NCI-H2196 treated with DMSO at 0.1 percent for 48 hours (cell line): ENCODE measurements around the gene MPP3.
A peak's percentile ranks its signal among the peaks of the same experiment; 100 is the strongest.
"Not testable (repeated sequence)": the region's sequence is repeated elsewhere in the genome, so short reads cannot be mapped to it uniquely, and the experiment has no call there.

Experiments
- DNase-seq: peaks from one replicate; lab custom pipeline; 2025; ENCODE audit not compliant: unreplicated experiment; lab: John Stamatoyannopoulos, UW

MPP3 gene

GRCh38 chr17:43861960-43862359, 29.0 kb upstream of the MPP3 start:
- no peak for DNase-seq

DNA sequence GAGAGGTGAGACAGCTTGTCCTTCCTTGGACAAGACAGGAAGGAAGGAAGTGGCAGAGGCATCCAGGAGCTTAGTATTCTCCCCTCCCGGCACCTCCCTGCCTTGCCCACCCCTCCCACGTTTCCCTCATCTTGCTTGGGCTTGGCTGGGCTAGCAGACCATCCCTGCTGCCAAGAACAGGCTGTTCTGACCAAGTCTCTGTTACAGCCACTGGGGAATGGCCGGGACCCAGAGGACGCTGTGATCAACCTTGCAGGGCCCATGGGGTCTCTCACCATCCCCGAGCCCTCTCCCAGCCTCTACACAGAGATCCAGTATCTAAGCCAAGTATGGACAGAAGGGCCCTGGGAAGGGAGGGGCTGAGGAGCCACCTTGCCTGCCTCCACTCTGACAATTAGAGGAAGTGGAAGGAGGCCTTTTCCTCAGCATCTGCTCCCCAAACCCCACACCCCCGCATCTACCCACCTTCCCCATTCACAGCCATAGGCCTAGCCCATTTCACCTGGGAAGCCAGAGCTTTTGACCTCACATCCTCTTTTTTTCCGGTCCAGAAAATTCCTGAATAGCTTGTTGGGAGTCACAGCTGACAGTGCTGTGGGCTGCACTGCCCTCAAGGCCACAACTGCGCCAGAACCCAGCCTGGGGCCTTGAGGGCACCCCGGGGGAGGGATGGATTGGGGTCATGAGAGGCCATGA, 28.1 kb upstream of the MPP3 start:
- no peak for DNase-seq

GRCh38 chr17:43860077-43860725, 27.3 kb upstream of the MPP3 start:
- DNase-seq = no peak

DNA sequence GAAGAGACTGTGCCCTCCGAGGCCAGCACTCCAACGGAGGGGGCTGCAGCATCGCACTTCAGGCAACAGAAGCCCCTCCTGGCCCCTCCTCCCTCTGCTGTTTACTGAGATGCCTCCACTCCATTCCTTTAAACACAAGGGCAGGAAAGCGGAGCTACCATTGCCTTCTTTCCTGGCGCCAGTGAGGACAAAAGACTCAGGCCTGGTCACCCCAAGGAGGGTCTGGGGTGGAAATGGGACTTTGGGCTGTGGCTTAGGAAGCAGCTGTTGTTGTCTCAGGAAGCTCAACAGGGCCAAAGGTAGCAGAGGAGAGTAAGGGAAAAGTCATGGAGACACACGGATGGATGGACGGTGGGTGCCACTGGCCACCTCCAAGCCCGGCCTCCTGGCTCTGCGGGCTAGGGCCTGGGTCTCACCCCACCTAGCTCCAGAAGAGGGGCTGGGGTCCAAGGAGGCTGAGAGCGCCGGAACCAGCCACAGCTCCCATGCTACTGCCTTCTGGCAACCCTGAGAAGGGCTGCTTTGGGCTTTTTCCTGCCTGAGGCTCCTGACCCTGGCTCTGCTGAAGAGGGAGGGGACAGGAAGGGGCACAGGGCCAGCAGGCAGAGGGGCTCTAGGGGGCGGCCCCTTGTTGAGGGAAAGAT, 25.1 kb upstream of the MPP3 start:
- DNase-seq = no peak

DNA sequence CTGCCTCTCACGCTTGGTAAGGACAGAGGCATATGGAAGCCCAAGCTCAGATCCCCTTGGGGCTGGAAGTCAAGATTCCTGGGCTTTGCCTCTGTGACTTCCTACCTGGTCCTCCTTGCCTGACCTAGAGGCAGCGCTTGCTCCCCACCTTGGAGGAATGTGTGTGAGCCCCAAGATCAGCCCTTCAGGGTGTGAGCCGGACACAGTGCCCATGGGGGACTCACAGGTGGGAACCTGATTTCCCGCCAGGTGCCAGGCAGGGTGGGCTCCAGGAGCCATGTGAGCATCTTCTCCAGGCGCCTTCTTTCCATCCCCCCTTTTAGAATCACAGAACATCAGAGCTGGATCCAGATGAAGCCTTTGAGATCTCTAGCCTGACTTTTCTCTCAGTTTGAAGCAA, 24.2 kb upstream of the MPP3 start:
- no peak for DNase-seq

- no peak for DNase-seq
Measured at GRCh38 chr17:43856141-43856540, 23.2 kb upstream of the MPP3 start.

DNA sequence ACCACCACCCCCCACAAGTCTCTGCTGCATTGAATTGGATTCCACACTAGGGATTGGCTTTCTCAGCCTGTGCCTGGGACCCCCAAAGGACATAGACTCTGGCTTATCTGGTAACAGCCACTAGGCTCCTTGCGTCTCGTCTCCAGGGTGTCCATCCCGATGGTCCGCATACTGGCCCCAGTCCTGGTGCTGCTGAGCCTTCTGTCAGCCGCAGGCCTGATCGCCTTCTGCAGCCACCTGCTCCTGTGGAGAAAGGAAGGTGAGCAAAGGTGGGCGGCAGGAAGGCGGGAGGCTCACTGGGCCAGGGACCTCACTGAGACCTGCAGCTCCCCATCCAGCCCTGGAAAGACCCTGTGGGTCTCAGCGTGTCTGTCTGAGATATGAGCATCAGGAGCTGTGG, 22.1 kb upstream of the MPP3 start:
- no peak for DNase-seq

GRCh38 chr17:43854498-43854897, 21.6 kb upstream of the MPP3 start:
- DNase-seq = no peak

DNA sequence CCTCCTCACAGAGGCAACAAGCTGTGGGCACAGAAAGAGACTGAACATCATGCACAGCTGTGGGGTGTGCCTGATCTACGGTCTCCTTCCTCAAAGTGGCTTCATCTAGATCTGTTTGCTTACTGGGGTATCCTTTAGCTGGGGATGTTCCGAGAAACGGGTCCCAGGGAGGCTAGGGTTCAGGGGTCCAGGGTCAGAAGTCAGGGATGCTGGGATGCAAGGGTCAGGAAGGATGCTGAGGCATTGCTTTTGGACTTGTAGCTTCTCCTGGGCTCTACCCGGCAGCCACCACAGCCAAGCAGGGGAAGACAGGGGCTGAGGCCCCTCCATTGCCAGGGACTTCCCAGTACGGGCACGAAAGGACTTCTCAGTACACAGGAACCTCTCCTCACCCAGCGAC, 20.6 kb upstream of the MPP3 start:
- DNase-seq = no peak

GRCh38 chr17:43852571-43852970, 19.6 kb upstream of the MPP3 start:
- DNase-seq = no peak

GRCh38 chr17:43849116-43849515, 16.2 kb upstream of the MPP3 start:
- no peak for DNase-seq

DNA sequence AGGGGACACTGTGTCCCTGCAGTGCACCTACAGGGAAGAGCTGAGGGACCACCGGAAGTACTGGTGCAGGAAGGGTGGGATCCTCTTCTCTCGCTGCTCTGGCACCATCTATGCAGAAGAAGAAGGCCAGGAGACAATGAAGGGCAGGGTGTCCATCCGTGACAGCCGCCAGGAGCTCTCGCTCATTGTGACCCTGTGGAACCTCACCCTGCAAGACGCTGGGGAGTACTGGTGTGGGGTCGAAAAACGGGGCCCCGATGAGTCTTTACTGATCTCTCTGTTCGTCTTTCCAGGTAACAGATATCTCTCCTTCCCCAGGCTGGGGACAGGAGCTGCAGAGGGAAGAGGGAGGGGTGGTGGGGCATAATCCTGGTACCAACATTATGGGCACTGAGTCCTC, 15.7 kb upstream of the MPP3 start:
- no peak for DNase-seq

GRCh38 chr17:43846963-43847371, 14.0 kb upstream of the MPP3 start, which contains the start of gene CD300LG:
Gene CD300LG (plus strand): TSS chr17:43847176. CDS start chr17:43847217, 41 bp downstream.
- no peak for DNase-seq

- peak; percentile 59 for DNase-seq
Measured at GRCh38 chr17:43846221-43846712, 13.3 kb upstream of the MPP3 start.

DNA sequence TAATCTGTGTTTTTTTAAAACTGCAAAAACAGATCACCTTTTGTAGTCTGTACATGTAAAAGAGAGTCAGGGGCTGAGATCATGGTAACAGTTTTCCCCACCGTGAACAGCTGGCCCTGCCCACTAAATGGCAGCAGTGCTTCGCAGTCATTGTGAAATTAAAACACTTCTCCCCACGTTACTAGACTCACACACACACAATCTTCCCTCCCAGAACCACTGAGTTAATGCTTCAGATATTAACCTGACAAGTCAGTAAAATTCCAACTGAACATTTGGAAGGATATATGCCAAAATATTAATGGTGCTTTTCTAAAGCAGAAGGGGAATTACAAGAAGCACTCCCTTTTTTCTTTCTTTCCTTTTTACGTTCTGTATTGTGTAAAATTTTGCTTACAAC, 12.8 kb upstream of the MPP3 start:
- DNase-seq = no peak

GRCh38 chr17:43844241-43844640, 11.3 kb upstream of the MPP3 start:
- DNase-seq = no peak

DNA sequence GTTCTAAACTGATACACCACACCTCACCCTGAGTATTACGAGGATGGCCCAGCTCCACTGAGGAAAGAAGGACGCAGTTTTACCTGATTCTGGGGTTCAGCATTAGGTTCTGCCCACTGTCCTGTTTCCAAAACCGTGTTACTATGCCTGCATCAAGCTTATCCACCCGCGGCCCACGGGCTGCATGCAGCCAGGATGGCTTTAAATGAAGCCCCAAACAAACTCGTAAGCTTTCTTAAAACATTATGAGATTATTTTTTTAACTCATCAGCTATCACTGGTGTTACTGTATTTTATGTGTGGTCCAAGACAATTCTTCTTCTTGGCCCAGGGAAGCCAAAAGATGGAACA, 10.0 kb upstream of the MPP3 start:
- DNase-seq = no peak

GRCh38 chr17:43842091-43842974, 9.4 kb upstream of the MPP3 start:
- not testable (repeated sequence) for DNase-seq

GRCh38 chr17:43841282-43841681, 8.3 kb upstream of the MPP3 start:
- no peak for DNase-seq

DNA sequence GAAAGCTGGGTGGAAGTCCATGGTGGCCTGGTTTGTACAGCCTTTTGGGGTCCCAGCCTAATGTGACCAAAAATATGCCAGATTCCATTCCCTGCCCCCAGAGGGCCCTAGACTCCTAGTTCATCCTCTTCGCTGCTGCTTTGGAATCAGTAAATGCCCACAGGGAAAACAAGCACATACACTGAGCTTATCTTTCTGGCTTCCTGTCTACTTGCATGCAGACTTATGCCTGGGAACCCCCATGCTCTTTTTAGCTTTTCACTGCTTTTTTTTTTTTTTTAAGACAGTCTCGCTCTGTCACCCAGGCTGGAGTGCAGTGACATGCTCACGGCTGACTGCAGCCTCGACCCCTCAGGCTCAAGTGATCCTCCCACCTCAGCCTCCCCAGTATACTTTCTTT, 7.9 kb upstream of the MPP3 start:
- no peak for DNase-seq

DNA sequence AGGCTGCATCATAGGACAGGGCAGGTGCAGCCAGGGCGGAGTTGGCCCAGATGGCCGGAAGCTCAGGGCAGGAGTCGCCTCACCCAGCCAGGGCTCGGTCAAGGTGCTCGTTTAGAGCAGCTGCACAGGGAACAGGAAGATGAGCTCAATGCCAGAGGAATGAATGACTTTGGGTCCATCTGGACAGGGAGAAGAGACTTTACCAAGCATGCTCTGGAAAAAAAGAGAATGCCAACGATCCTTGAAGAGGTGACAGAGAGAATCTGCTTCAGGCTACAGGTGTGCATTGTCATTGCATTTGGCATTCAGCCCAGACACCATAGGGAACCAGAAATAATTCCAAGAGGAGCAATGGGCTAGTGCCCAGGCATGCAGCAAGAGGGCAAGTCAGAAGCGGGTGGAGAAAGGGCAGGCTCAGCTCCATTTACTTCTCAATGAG, 6.7 kb upstream of the MPP3 start:
- peak; percentile 95 for DNase-seq
